ENCODE measurements around the gene ARHGAP18.

The ARHGAP18 gene

DNA sequence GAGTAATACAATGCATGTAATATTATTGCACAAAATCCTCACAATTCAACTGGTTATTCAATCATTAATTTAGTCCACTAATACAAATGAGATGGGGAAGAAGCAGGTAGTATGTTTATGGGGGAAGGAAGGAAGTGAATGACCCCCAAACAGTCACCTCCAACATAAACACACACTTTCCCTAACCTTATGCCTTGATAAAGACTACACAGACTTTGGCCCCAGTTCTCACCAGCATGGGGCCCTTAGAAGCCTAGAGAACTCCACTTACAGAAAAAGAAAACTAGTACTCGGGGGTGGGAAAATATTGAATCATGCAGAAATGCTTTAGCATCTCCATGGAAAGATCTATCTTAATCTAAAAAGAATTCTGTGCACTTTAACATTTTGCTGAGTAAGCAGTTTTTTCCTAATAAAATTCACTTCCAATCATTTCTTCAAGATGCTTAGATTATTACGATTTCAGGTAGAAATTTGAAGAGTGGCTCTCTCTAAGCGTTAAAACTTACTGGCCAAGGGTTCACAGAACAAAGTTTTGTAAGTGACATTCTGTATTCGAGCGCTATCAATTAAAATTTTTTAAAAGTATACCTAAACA lies 18.8 kb downstream of the ARHGAP18 start:
- Histone ChIP-seq H3K27me3 (replicated peaks; ENCODE audit: control insufficient read depth, insufficient read depth, low read length) (no peaks in the 10 kb centered on the region), H3K4me3 (ENCODE audit: low read length) (no peak overlapping the region), H3K9me3 (ENCODE audit: control insufficient read depth, low read length) (no peaks in the 10 kb centered on the region), H3K36me3 (ENCODE audit: control insufficient read depth, insufficient read depth, low read length, severe bottlenecking) (no peaks in the 10 kb centered on the region), H3K4me1 (ENCODE audit: control insufficient read depth, insufficient read depth, low read length) (peaks cover 28% of the 10 kb centered on the region), H3K9ac (ENCODE audit: low read length) (no peak overlapping the region)
- DNase-seq (ENCODE audit: low read depth): no peak

DNA sequence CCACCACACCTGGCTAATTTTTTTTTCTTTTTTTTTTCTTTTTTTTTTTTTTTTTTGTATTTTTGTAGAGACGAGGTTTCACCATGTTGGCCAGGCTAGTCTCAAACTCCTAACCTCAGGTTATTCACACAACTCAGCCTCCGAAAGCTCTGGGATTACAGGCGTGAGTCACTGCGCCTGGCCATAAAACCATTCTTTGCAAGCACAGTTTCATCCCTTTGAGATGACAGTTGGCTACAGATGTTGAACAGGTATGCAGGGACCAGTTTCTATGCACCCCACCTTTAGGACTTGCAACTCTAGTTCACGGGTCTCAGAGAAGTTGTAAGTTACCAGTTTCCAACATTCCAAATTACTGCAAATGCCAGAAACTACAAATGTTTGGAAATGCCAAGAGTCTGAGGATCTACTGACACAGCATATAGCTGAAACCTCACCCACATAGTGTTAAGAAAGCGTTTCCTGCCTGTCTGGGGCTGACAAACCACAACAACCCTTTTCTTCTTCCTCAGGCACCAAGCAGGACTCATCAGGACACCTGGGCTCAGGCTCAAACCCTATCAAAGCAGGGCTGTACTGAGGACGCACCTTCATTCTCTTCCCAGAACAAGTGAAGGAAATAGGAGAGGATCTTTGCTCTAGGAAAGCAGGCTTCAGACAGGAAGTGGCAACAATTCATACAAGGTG lies 22.9 kb downstream of the ARHGAP18 start:
- Histone ChIP-seq H3K27me3 (replicated peaks; ENCODE audit: control insufficient read depth, insufficient read depth, low read length) (no peaks in the 10 kb centered on the region), H3K4me1 (ENCODE audit: control insufficient read depth, insufficient read depth, low read length) (peaks cover 50% of the 10 kb centered on the region), H3K36me3 (ENCODE audit: control insufficient read depth, insufficient read depth, low read length, severe bottlenecking) (no peaks in the 10 kb centered on the region), H3K9me3 (ENCODE audit: control insufficient read depth, low read length) (no peaks in the 10 kb centered on the region), H3K9ac (ENCODE audit: low read length) (no peak overlapping the region), H3K4me3 (ENCODE audit: low read length) (no peak overlapping the region)
- no peak for DNase-seq (ENCODE audit: low read depth)

DNA sequence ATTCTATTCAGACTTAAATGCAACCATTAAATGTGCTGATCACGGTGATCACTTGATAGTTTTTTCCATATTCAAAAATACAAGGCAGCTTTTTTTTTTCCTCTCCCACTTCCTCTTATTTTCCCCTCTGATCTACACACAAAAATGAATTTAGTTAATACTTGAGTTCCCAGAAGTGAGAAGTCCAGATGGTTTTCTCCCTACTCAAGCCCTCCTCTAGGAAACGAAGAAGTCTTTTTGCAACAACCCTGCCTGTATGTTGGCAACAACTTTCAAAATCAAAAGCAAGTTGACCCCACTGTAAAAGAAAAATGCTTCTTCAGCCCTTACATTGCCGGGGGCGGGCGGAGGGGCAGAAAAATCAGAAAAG lies 24.3 kb downstream of the ARHGAP18 start:
- no peaks in the 10 kb centered on the region for H3K36me3 ChIP-seq (ENCODE audit: control insufficient read depth, insufficient read depth, low read length, severe bottlenecking)
- no peaks in the 10 kb centered on the region for H3K9me3 ChIP-seq (ENCODE audit: control insufficient read depth, low read length)
- H3K4me3 ChIP-seq (ENCODE audit: low read length): no peak overlapping the region
- no peak overlapping the region for H3K9ac ChIP-seq (ENCODE audit: low read length)
- no peak for DNase-seq (ENCODE audit: low read depth)
- H3K4me1 ChIP-seq (ENCODE audit: control insufficient read depth, insufficient read depth, low read length): peaks cover 57% of the 10 kb centered on the region
- H3K27me3 ChIP-seq (replicated peaks; ENCODE audit: control insufficient read depth, insufficient read depth, low read length): no peaks in the 10 kb centered on the region

DNA sequence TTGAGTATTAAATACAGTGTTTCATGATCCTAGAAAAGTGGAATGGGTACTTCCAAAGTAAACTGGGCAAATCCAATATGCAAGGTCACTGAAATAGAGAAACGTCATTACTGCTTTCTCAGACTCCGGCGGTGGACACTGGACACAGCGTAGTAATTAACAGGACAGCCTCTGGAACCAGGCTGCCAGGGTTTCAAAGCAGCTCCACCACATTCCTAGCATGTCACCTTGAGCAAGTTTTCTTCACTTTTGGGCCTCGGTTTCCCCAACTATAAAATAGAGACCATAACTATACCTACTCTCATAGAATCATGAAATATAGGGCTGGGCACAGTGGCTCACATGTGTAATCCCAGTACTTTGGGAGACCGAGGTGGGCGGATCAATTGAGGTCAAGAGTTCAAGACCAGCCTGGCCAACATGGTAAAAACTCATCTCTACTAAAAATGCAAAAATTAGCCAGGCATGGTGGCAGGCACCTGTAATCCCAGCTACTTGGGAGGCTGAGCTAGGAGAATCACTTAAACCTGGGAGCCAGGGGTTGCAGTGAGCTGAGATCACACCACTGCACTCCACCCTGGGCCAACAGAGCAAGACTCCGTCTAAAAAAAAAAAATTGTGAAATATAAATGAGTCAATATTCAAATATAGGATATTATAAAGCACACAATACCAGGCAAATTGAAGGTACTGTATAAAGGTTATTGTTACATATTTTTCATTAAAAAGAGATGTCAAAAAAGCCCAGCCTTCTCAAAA lies 24.9 kb downstream of the ARHGAP18 start:
- H3K27me3 ChIP-seq (replicated peaks; ENCODE audit: control insufficient read depth, insufficient read depth, low read length): no peaks in the 10 kb centered on the region
- H3K4me3 ChIP-seq (ENCODE audit: low read length): no peak overlapping the region
- H3K9me3 ChIP-seq (ENCODE audit: control insufficient read depth, low read length): no peaks in the 10 kb centered on the region
- peaks cover 58% of the 10 kb centered on the region for H3K4me1 ChIP-seq (ENCODE audit: control insufficient read depth, insufficient read depth, low read length)
- H3K9ac ChIP-seq (ENCODE audit: low read length): peak overlapping the region; percentile 68
- no peaks in the 10 kb centered on the region for H3K36me3 ChIP-seq (ENCODE audit: control insufficient read depth, insufficient read depth, low read length, severe bottlenecking)
- no peak for DNase-seq (ENCODE audit: low read depth)

DNA sequence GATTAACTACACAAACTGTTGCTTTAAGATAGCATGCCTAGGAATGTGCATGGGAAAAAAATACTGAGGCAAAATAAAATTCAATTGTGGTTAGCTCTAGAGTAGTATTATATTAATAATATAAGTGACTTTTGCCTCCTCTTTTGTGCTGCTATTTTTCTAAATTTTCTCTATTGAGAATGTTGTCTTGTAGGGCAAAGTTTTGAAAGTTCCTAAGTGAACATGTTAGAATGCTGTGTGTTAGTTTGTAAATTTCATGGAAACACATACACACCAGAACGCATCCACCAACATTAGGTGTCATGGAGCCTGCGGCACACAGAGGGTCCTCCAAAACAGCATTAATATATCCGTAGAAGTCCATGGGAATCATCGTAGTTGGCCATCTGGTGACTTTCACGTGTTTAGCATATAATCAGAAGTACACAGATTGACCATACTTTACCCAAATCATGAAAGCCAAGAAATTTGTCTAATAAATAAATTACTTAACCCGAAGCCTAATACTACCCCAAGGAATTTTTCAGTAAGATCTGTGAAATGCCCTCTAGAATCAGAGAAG lies 25.6 kb downstream of the ARHGAP18 start:
- Histone ChIP-seq H3K36me3 (ENCODE audit: control insufficient read depth, insufficient read depth, low read length, severe bottlenecking) (no peaks in the 10 kb centered on the region), H3K4me1 (ENCODE audit: control insufficient read depth, insufficient read depth, low read length) (peaks cover 58% of the 10 kb centered on the region), H3K9me3 (ENCODE audit: control insufficient read depth, low read length) (no peaks in the 10 kb centered on the region), H3K9ac (ENCODE audit: low read length) (peak overlapping the region; percentile 68), H3K27me3 (replicated peaks; ENCODE audit: control insufficient read depth, insufficient read depth, low read length) (no peaks in the 10 kb centered on the region), H3K4me3 (ENCODE audit: low read length) (peak overlapping the region; percentile 63)
- no peak for DNase-seq (ENCODE audit: low read depth)

DNA sequence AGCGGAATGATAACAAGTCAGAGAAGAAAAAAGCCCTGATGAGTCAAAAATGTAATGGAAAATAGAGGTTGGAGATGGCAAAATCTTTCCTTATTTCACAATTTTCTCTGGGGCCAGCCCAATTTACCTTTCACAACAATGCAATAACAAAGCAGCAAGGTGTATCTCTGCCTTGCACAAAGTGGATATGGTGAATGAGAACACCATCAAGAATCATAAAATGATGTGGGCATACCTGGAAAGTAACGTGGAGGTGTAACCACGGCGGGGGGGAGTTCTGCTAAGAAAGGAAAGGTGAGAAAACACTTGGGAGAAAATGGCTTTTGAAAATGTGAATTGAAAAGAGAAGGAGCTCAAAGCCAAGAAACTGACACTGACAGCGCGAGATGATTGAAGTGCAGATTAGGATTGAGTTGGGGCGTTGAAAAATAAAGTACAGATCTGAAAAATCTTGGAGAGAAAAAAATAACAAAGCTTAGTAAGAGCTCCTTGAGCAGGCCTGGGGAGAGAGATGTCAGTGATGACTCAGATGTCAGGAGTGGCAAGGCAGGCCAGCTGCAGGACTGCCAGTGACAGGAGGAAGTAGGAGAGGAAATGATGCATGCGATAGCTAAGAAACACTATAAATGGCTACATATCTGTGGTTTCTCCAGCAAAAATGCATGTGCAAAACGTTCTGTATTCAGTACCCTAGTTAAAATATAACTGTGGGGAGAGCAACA lies 26.2 kb downstream of the ARHGAP18 start:
- Histone ChIP-seq H3K4me3 (ENCODE audit: low read length) (peak overlapping the region; percentile 63), H3K9ac (ENCODE audit: low read length) (peak overlapping the region; percentile 75), H3K4me1 (ENCODE audit: control insufficient read depth, insufficient read depth, low read length) (peaks cover 63% of the 10 kb centered on the region), H3K36me3 (ENCODE audit: control insufficient read depth, insufficient read depth, low read length, severe bottlenecking) (no peaks in the 10 kb centered on the region), H3K9me3 (ENCODE audit: control insufficient read depth, low read length) (no peaks in the 10 kb centered on the region), H3K27me3 (replicated peaks; ENCODE audit: control insufficient read depth, insufficient read depth, low read length) (no peaks in the 10 kb centered on the region)
- DNase-seq (ENCODE audit: low read depth): peak; percentile 92

DNA sequence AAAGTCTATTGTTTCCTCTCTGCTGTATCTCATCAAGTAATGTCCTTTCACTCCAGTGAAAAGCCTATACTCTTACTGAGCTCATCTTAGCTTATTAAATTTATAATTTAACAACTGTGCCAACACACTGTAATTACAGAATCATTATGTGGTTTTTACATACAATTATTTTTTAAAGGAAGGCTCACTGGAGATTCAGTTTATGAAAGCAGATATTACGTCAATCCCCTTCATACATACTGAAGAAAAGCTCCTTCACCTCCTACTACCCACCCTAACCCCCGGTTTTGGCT lies 28.1 kb downstream of the ARHGAP18 start:
- Histone ChIP-seq H3K4me1 (ENCODE audit: control insufficient read depth, insufficient read depth, low read length) (peaks cover 72% of the 10 kb centered on the region), H3K9ac (ENCODE audit: low read length) (no peak overlapping the region), H3K9me3 (ENCODE audit: control insufficient read depth, low read length) (no peaks in the 10 kb centered on the region), H3K27me3 (replicated peaks; ENCODE audit: control insufficient read depth, insufficient read depth, low read length) (no peaks in the 10 kb centered on the region), H3K4me3 (ENCODE audit: low read length) (no peak overlapping the region), H3K36me3 (ENCODE audit: control insufficient read depth, insufficient read depth, low read length, severe bottlenecking) (no peaks in the 10 kb centered on the region)
- no peak for DNase-seq (ENCODE audit: low read depth)

DNA sequence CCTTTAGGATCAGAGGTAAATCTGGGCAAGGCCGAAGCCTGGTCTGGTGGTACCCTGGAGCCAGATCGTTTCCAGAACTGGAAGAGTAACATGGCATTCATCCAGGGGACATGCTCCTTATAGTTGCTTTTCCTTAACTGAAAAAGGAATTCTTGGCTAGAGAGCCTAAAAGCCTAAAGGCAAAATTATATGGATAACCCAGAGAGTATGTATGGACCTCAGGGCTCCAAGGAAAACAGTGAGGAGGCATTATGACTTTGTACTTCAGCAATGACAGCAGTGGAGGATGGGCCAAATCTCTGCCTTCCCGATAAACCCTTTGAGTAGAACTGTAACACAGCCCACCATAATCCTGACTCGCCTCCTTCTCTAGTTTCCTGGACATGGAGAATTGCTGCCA lies 29.3 kb downstream of the ARHGAP18 start:
- Histone ChIP-seq H3K4me1 (ENCODE audit: control insufficient read depth, insufficient read depth, low read length) (peaks cover 72% of the 10 kb centered on the region), H3K36me3 (ENCODE audit: control insufficient read depth, insufficient read depth, low read length, severe bottlenecking) (no peaks in the 10 kb centered on the region), H3K9me3 (ENCODE audit: control insufficient read depth, low read length) (no peaks in the 10 kb centered on the region), H3K4me3 (ENCODE audit: low read length) (no peak overlapping the region), H3K27me3 (replicated peaks; ENCODE audit: control insufficient read depth, insufficient read depth, low read length) (no peaks in the 10 kb centered on the region), H3K9ac (ENCODE audit: low read length) (peak overlapping the region; percentile 34)
- no peak for DNase-seq (ENCODE audit: low read depth)

DNA sequence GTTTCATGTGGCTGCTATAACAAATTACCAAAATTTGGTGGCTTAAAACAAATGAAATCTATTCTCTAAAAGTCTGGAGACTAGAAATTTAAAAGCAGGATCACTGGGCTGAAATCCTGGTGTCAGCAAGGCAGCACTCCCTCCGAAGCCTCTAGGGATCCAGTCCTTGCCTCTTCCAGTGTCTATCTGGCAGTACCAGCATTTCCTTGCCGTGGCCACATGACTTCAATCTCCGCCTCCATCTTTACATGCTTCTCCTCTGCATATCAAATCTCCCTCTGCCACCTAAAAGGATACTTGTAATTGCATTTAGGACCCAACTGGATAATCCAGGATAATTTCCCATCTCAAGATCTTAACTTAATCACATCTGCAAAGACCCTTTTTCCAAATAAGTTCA lies 30.2 kb downstream of the ARHGAP18 start:
- no peak for DNase-seq (ENCODE audit: low read depth)
- no peaks in the 10 kb centered on the region for H3K9me3 ChIP-seq (ENCODE audit: control insufficient read depth, low read length)
- peaks cover 3% of the 10 kb centered on the region for H3K36me3 ChIP-seq (ENCODE audit: control insufficient read depth, insufficient read depth, low read length, severe bottlenecking)
- peak overlapping the region; percentile 82 for H3K9ac ChIP-seq (ENCODE audit: low read length)
- H3K4me3 ChIP-seq (ENCODE audit: low read length): peak overlapping the region; percentile 69
- peaks cover 69% of the 10 kb centered on the region for H3K4me1 ChIP-seq (ENCODE audit: control insufficient read depth, insufficient read depth, low read length)
- H3K27me3 ChIP-seq (replicated peaks; ENCODE audit: control insufficient read depth, insufficient read depth, low read length): no peaks in the 10 kb centered on the region

DNA sequence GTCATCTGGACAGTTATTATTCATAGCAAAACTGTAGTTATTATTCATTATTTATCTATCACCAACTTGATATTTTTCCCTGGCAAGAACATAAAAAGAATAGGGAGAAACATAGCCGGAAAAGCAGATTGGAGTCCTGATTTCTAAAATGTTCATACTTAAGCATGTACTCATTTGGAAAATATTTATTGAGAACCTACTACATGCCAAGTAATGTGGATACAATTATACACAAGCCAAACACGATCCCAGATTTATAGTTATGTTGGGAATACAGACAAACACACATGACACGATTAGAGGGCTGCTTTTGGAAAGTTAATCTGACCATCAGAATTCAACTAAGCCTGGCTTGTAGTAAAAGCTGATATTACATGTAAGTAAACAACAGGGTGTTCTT lies 30.7 kb downstream of the ARHGAP18 start:
- Histone ChIP-seq H3K4me3 (ENCODE audit: low read length) (peak overlapping the region; percentile 69), H3K9ac (ENCODE audit: low read length) (peak overlapping the region; percentile 82)
- DNase-seq (ENCODE audit: low read depth): peak; percentile 58

DNA sequence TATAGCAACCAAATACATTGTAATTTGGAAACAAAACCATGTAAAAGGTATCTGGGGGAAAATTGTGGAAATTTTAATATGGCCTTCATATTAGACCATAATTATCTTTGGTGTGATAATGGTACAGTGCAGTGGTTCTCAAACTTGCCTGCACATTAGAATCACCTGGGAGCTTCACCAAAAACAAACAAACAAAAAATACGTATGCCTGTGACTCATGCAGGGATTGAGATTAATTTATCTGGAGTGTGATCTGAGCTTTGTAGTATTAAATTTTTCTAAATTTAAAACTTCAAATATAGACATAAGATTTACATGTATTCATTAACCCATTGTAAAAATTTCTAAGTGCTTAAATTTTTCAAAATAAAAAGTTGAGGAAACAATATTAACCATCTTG lies 31.5 kb downstream of the ARHGAP18 start:
- H3K27me3 ChIP-seq (replicated peaks; ENCODE audit: control insufficient read depth, insufficient read depth, low read length): no peaks in the 10 kb centered on the region
- no peaks in the 10 kb centered on the region for H3K9me3 ChIP-seq (ENCODE audit: control insufficient read depth, low read length)
- peaks cover 4% of the 10 kb centered on the region for H3K36me3 ChIP-seq (ENCODE audit: control insufficient read depth, insufficient read depth, low read length, severe bottlenecking)
- H3K4me3 ChIP-seq (ENCODE audit: low read length): no peak overlapping the region
- no peak for DNase-seq (ENCODE audit: low read depth)
- peak overlapping the region; percentile 82 for H3K9ac ChIP-seq (ENCODE audit: low read length)
- peaks cover 69% of the 10 kb centered on the region for H3K4me1 ChIP-seq (ENCODE audit: control insufficient read depth, insufficient read depth, low read length)

More for the DNA sequence above, 30.7 kb downstream of the ARHGAP18 start:
- Histone ChIP-seq H3K36me3 (ENCODE audit: control insufficient read depth, insufficient read depth, low read length, severe bottlenecking) (peaks cover 4% of the 10 kb centered on the region), H3K27me3 (replicated peaks; ENCODE audit: control insufficient read depth, insufficient read depth, low read length) (no peaks in the 10 kb centered on the region), H3K4me1 (ENCODE audit: control insufficient read depth, insufficient read depth, low read length) (peaks cover 69% of the 10 kb centered on the region), H3K9me3 (ENCODE audit: control insufficient read depth, low read length) (no peaks in the 10 kb centered on the region)
